HL-60 (cell line): ENCODE results near the gene SCN7A.

Experiments
- DNase-seq, 2 experiments: peaks; one replicate each; pipeline ENCODE4 v3.0.0-alpha.2; 2010 to 2020; ENCODE audit warnings: low read depth in 1 of 2, low spot score in 1 of 2
- H3K27ac ChIP-seq: fragments of 250-450 bp; sonication (Bioruptor Pico); replicated peaks from 2 replicates; pipeline ENCODE4 v1.5.1; 2020; ENCODE audit warnings: mild to moderate bottlenecking, moderate library complexity
- H3K27me3 ChIP-seq: fragments of 250-450 bp; sonication (Bioruptor Pico); 2 replicates; pipeline ENCODE4 v1.5.1; 2021; ENCODE audit warnings: mild to moderate bottlenecking, moderate library complexity; ENCODE audit not compliant: insufficient read depth, poor library complexity, severe bottlenecking
- H3K4me3 ChIP-seq: replicated peaks from 2 replicates; pipeline ENCODE4 v1.5.1; 2011; ENCODE audit warnings: mild to moderate bottlenecking, control low read depth, low read length; ENCODE audit not compliant: insufficient read depth
- CTCF ChIP-seq: IDR thresholded peaks from one replicate; pipeline ENCODE4 v1.5.1; 2011; ENCODE audit warnings: low read length, control low read depth, inconsistent platforms; ENCODE audit not compliant: insufficient read depth
- GABPA ChIP-seq: IDR thresholded peaks from 2 replicates; pipeline ENCODE4 v1.6.1; 2012; ENCODE audit warnings: low read depth
- POLR2AphosphoS5 ChIP-seq: IDR thresholded peaks from 2 replicates; pipeline ENCODE4 v1.6.1; 2012; ENCODE audit warnings: low read depth
- REST ChIP-seq: IDR thresholded peaks from 2 replicates; pipeline ENCODE4 v1.6.1; 2012; ENCODE audit warnings: low read depth; ENCODE audit not compliant: insufficient replicate concordance
- SPI1 ChIP-seq: IDR thresholded peaks from 2 replicates; pipeline ENCODE4 v1.6.1; 2012; ENCODE audit warnings: low read depth, mild to moderate bottlenecking, borderline replicate concordance

SCN7A gene

GRCh38 chr2:166436976-166437375 is 57.1 kb downstream of the SCN7A start:
- no peak overlapping the region for H3K4me3 ChIP-seq
- no peak for DNase-seq
- H3K27ac ChIP-seq = no peak overlapping the region
- peaks cover 3% of the 10 kb centered on the region for H3K27me3 ChIP-seq
- no peak for TF ChIP-seq POLR2AphosphoS5
- no peak for TF ChIP-seq SPI1

GRCh38 chr2:166436189-166436588 is 57.9 kb downstream of the SCN7A start:
- Histone ChIP-seq H3K4me3 (no peak overlapping the region), H3K27me3 (peaks cover 3% of the 10 kb centered on the region), H3K27ac (no peak overlapping the region)
- no peak for DNase-seq
- TF ChIP-seq POLR2AphosphoS5 (no peak), GABPA (no peak), REST (no peak), SPI1 (no peak), CTCF (no peak)

- TF ChIP-seq REST (no peak), GABPA (no peak), SPI1 (no peak), CTCF (no peak), POLR2AphosphoS5 (no peak)
- Histone ChIP-seq H3K4me3 (no peak overlapping the region), H3K27me3 (peaks cover 9% of the 10 kb centered on the region), H3K27ac (no peak overlapping the region)
- no peak for DNase-seq
Measured at GRCh38 chr2:166434491-166434890, 59.6 kb downstream of the SCN7A start.

GRCh38 chr2:166433457-166433856 is 60.6 kb downstream of the SCN7A start:
- H3K4me3 ChIP-seq = no peak overlapping the region
- DNase-seq = no peak
- no peak overlapping the region for H3K27ac ChIP-seq
- H3K27me3 ChIP-seq = peaks cover 9% of the 10 kb centered on the region
- TF ChIP-seq CTCF (no peak), POLR2AphosphoS5 (no peak), SPI1 (no peak), GABPA (no peak), REST (no peak)
